ELR (cell line): ENCODE results near the gene MYO7A.

ENCODE experiments used
- DNase-seq: peaks from one replicate; pipeline ENCODE4 v3.0.0-alpha.2; 2015; ENCODE audit warnings: low read depth

The MYO7A gene

GRCh38 chr11:77146261-77147035 is 18.4 kb downstream of the MYO7A start:
- DNase-seq = no peak

GRCh38 chr11:77147036-77147315 is 18.9 kb downstream of the MYO7A start:
- DNase-seq = no peak

- peak; percentile 13 for DNase-seq
These were observed 19.7 kb downstream of the MYO7A start for GRCh38 chr11:77147668-77148321.

GRCh38 chr11:77148963-77149715 is 21.1 kb downstream of the MYO7A start:
- DNase-seq = no peak

GRCh38 chr11:77149716-77150392 is 21.8 kb downstream of the MYO7A start:
- DNase-seq = no peak

- DNase-seq = no peak
These were observed 22.8 kb downstream of the MYO7A start for GRCh38 chr11:77150836-77151235.

- DNase-seq = no peak
These were observed 23.9 kb downstream of the MYO7A start for GRCh38 chr11:77151804-77152509.

- no peak for DNase-seq
These were observed 24.8 kb downstream of the MYO7A start for GRCh38 chr11:77152846-77153245.

- DNase-seq = no peak
These were observed 25.5 kb downstream of the MYO7A start for GRCh38 chr11:77153276-77154185.

- DNase-seq = no peak
These were observed 26.5 kb downstream of the MYO7A start for GRCh38 chr11:77154381-77155081.

- no peak for DNase-seq
These were observed 27.0 kb downstream of the MYO7A start for GRCh38 chr11:77155082-77155475.

GRCh38 chr11:77155556-77156130 is 27.6 kb downstream of the MYO7A start:
- DNase-seq = no peak

GRCh38 chr11:77156396-77157195 is 28.6 kb downstream of the MYO7A start:
- no peak for DNase-seq

- no peak for DNase-seq
These were observed 30.1 kb downstream of the MYO7A start for GRCh38 chr11:77158041-77158695.

- DNase-seq = no peak
These were observed 31.3 kb downstream of the MYO7A start for GRCh38 chr11:77159219-77159936.

GRCh38 chr11:77159937-77160495 is 32.0 kb downstream of the MYO7A start:
- DNase-seq = no peak

- DNase-seq = no peak
These were observed 35.2 kb downstream of the MYO7A start for GRCh38 chr11:77163271-77163670.
